Embryonic facial prominence (tissue), 1 donor: Measurements from ENCODE around the gene FANCC.
A peak's percentile ranks its signal among the peaks of the same experiment; 100 is the strongest.

Source experiments
- DNase-seq: peaks from one replicate; pipeline ENCODE4 v3.0.0-alpha.2; 2016; ENCODE audit errors: extremely low spot score

Gene FANCC

GRCh38 chr9:95190413-95190812, 127.1 kb downstream of the FANCC start:
- DNase-seq = no peak

GRCh38 chr9:95189251-95190098, 128.0 kb downstream of the FANCC start:
- peak; percentile 76 for DNase-seq

GRCh38 chr9:95188459-95188858, 129.1 kb downstream of the FANCC start:
- DNase-seq = no peak

- DNase-seq = no peak
These were observed 131.6 kb downstream of the FANCC start for GRCh38 chr9:95185956-95186355.

- no peak for DNase-seq
These were observed 134.5 kb downstream of the FANCC start for GRCh38 chr9:95182854-95183563.

- no peak for DNase-seq
These were observed 135.7 kb downstream of the FANCC start for GRCh38 chr9:95181835-95182234.

- no peak for DNase-seq
These were observed 136.2 kb downstream of the FANCC start for GRCh38 chr9:95181226-95181818.

- no peak for DNase-seq
These were observed 139.9 kb downstream of the FANCC start for GRCh38 chr9:95177617-95178016.

- no peak for DNase-seq
These were observed 140.7 kb downstream of the FANCC start for GRCh38 chr9:95176755-95177319.

- no peak for DNase-seq
These were observed 142.0 kb downstream of the FANCC start for GRCh38 chr9:95175523-95175922.

GRCh38 chr9:95174038-95174437, 143.5 kb downstream of the FANCC start:
- DNase-seq = no peak

GRCh38 chr9:95171596-95171995, 145.9 kb downstream of the FANCC start:
- no peak for DNase-seq

GRCh38 chr9:95171001-95171400, 146.5 kb downstream of the FANCC start:
- DNase-seq = peak; percentile 11

- DNase-seq = no peak
These were observed 149.5 kb downstream of the FANCC start for GRCh38 chr9:95167998-95168397.

GRCh38 chr9:95165004-95165403, 152.5 kb downstream of the FANCC start:
- no peak for DNase-seq

GRCh38 chr9:95157481-95158151, 159.9 kb downstream of the FANCC start:
- no peak for DNase-seq

- no peak for DNase-seq
These were observed 161.4 kb downstream of the FANCC start for GRCh38 chr9:95156074-95156473.

GRCh38 chr9:95155220-95155619, 162.3 kb downstream of the FANCC start:
- DNase-seq = no peak

GRCh38 chr9:95150903-95151302, 166.6 kb downstream of the FANCC start:
- no peak for DNase-seq

GRCh38 chr9:95148208-95148520, 169.3 kb downstream of the FANCC start:
- no peak for DNase-seq

GRCh38 chr9:95147452-95148207, 169.9 kb downstream of the FANCC start:
- no peak for DNase-seq
